NCI-H146 (cell line): ENCODE measurements around the gene SOWAHA.
A peak's percentile ranks its signal among the peaks of the same experiment; 100 is the strongest.
"Not testable (repeated sequence)": the region's sequence is repeated elsewhere in the genome, so short reads cannot be mapped to it uniquely, and the experiment has no call there.

Experiments used
- DNase-seq: peaks from one replicate; lab custom pipeline; 2025; lab: John Stamatoyannopoulos, UW

SOWAHA gene

GRCh38 chr5:132777209-132778069 lies 35.7 kb upstream of the SOWAHA start, which contains the start of gene SEPTIN8:
Gene SEPTIN8 (minus strand): TSS chr5:132777239. CDS start chr5:132777137, 102 bp downstream.
- peak; percentile 56 for DNase-seq

- no peak for DNase-seq
Measured at GRCh38 chr5:132778129-132778528, 35.0 kb upstream of the SOWAHA start.

GRCh38 chr5:132778856-132779255 lies 34.2 kb upstream of the SOWAHA start:
- no peak for DNase-seq

GRCh38 chr5:132779961-132780360 lies 33.1 kb upstream of the SOWAHA start:
- DNase-seq: no peak

GRCh38 chr5:132780577-132780976 lies 32.5 kb upstream of the SOWAHA start:
- DNase-seq: no peak

GRCh38 chr5:132781029-132781428 lies 32.1 kb upstream of the SOWAHA start:
- DNase-seq: no peak

- DNase-seq: no peak
Measured at GRCh38 chr5:132782101-132782500, 31.0 kb upstream of the SOWAHA start.

GRCh38 chr5:132785365-132785764 lies 27.7 kb upstream of the SOWAHA start:
- no peak for DNase-seq

- DNase-seq: no peak
Measured at GRCh38 chr5:132785864-132786263, 27.2 kb upstream of the SOWAHA start.

- DNase-seq: no peak
Measured at GRCh38 chr5:132787076-132787475, 26.0 kb upstream of the SOWAHA start.

- DNase-seq: no peak
Measured at GRCh38 chr5:132788508-132788907, 24.6 kb upstream of the SOWAHA start.

GRCh38 chr5:132788990-132789886 lies 23.9 kb upstream of the SOWAHA start:
- no peak for DNase-seq

GRCh38 chr5:132790201-132790865 lies 22.8 kb upstream of the SOWAHA start:
- DNase-seq: no peak

GRCh38 chr5:132791026-132791425 lies 22.1 kb upstream of the SOWAHA start:
- no peak for DNase-seq

- DNase-seq: no peak
Measured at GRCh38 chr5:132797651-132798050, 15.5 kb upstream of the SOWAHA start.

GRCh38 chr5:132799392-132799791 lies 13.7 kb upstream of the SOWAHA start:
- DNase-seq: no peak

GRCh38 chr5:132800545-132800944 lies 12.6 kb upstream of the SOWAHA start:
- DNase-seq: no peak

- DNase-seq: no peak
Measured at GRCh38 chr5:132802044-132802684, 10.9 kb upstream of the SOWAHA start.

- DNase-seq: not testable (repeated sequence)
Measured at GRCh38 chr5:132802685-132803066, 10.4 kb upstream of the SOWAHA start.

GRCh38 chr5:132804219-132804618 lies 8.9 kb upstream of the SOWAHA start:
- DNase-seq: not testable (repeated sequence)

- not testable (repeated sequence) for DNase-seq
Measured at GRCh38 chr5:132805872-132806271, 7.2 kb upstream of the SOWAHA start.

- DNase-seq: not testable (repeated sequence)
Measured at GRCh38 chr5:132806804-132807162, 6.3 kb upstream of the SOWAHA start.
